ENCODE data around the gene ZNF121. TPM values are rescaled to one million over a fixed set of nuclear protein-coding genes. Genes with fewer than 3 reads are reported as not detected.
"Not testable (repeated sequence)": the region's sequence is repeated elsewhere in the genome, so short reads cannot be mapped to it uniquely, and the experiment has no call there.

Gene ZNF121
- polyA plus RNA-seq, 3 donors: 15.3 to 18.3 (median 15.9) TPM

GRCh38 chr19:9539201-9539600 lies 45.1 kb downstream of the ZNF121 start:
- not testable (repeated sequence) for DNase-seq (ENCODE audit: low read depth in 3 of 3, low spot score in 2 of 3)

- DNase-seq (ENCODE audit: low read depth in 3 of 3, low spot score in 2 of 3): peak; percentile 84 to 92 (median 85)
These were observed 45.9 kb downstream of the ZNF121 start, which contains the start of gene ZNF426 for GRCh38 chr19:9538183-9539058. Gene ZNF426, minus strand, starts transcription at chr19:9538645. Its CDS starts 2,413 bp downstream, at chr19:9536232.

GRCh38 chr19:9535934-9536333 lies 48.4 kb downstream of the ZNF121 start:
- no peak for DNase-seq (ENCODE audit: low read depth in 3 of 3, low spot score in 2 of 3)

GRCh38 chr19:9531933-9532332 lies 52.4 kb downstream of the ZNF121 start:
- no peak for DNase-seq (ENCODE audit: low read depth in 3 of 3, low spot score in 2 of 3)

GRCh38 chr19:9528757-9529336 lies 55.5 kb downstream of the ZNF121 start:
- DNase-seq (ENCODE audit: low read depth in 3 of 3, low spot score in 2 of 3): no peak

GRCh38 chr19:9523885-9524474 lies 60.3 kb downstream of the ZNF121 start:
- no peak for DNase-seq (ENCODE audit: low read depth in 3 of 3, low spot score in 2 of 3)

Other genes starting within 250 kb of the ZNF121 start
- 10 to 100 TPM in 2 of 3 donors, 1 to 10 TPM in 1; 8.8 to 11.8 (median 11.3) TPM for gene ZNF177, start 221.5 kb downstream of the ZNF121 start, polyA plus RNA-seq (ENCODE audit: insufficient read length in 3 of 3)
- 10 to 100 TPM; 27.4 to 48.4 (median 44.6) TPM for gene ZNF266, start 148.9 kb downstream of the ZNF121 start, polyA plus RNA-seq (ENCODE audit: insufficient read length in 3 of 3)
- gene ZNF560, start 85.9 kb downstream of the ZNF121 start, polyA plus RNA-seq (ENCODE audit: insufficient read length in 3 of 3): 1 to 10 TPM in 1 of 3 donors, under 1 TPM in 2; 0.50 to 1.2 (median 0.83) TPM
- 10 to 100 TPM; 23.1 to 24.7 (median 24.2) TPM for gene ZNF426, start 45.9 kb downstream of the ZNF121 start, polyA plus RNA-seq (ENCODE audit: insufficient read length in 3 of 3)
- gene ZNF561, start 36.7 kb upstream of the ZNF121 start, polyA plus RNA-seq (ENCODE audit: insufficient read length in 3 of 3): 10 to 100 TPM; 64.5 to 68.7 (median 66.8) TPM
- gene ZNF562, start 90.6 kb upstream of the ZNF121 start, polyA plus RNA-seq (ENCODE audit: insufficient read length in 3 of 3): 10 to 100 TPM; 23.3 to 26.2 (median 24.2) TPM
- 10 to 100 TPM; 12.9 to 16.8 (median 15.8) TPM for gene ZNF846, start 184.2 kb upstream of the ZNF121 start, polyA plus RNA-seq (ENCODE audit: insufficient read length in 3 of 3)
- 10 to 100 TPM; 24.3 to 25.0 (median 24.8) TPM for gene FBXL12, start 234.6 kb upstream of the ZNF121 start, polyA plus RNA-seq (ENCODE audit: insufficient read length in 3 of 3)
- gene UBL5, start 243.4 kb upstream of the ZNF121 start, polyA plus RNA-seq (ENCODE audit: insufficient read length in 3 of 3): 100 to 1,000 TPM; 277 to 363 (median 338) TPM

All from right renal cortex interstitium (tissue), 3 donors.